Purkinje cell (primary cell): Measurements from ENCODE around the gene EEF1G. TPM values are rescaled to one million over a fixed set of nuclear protein-coding genes. Genes with fewer than 3 reads are reported as not detected.

Experiments
- polyA plus RNA-seq: library from polyadenylated mRNA; unstranded; fragments of >200 nt; fragmentation: Nextera tagmentation; gene quantifications from 2 replicates; pipeline ENCODE4 v1.2.1, GENCODE V29; 2014

EEF1G gene, protein sequence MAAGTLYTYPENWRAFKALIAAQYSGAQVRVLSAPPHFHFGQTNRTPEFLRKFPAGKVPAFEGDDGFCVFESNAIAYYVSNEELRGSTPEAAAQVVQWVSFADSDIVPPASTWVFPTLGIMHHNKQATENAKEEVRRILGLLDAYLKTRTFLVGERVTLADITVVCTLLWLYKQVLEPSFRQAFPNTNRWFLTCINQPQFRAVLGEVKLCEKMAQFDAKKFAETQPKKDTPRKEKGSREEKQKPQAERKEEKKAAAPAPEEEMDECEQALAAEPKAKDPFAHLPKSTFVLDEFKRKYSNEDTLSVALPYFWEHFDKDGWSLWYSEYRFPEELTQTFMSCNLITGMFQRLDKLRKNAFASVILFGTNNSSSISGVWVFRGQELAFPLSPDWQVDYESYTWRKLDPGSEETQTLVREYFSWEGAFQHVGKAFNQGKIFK
- polyA plus RNA-seq = 108 and 114 TPM in 2 replicates

DNA sequence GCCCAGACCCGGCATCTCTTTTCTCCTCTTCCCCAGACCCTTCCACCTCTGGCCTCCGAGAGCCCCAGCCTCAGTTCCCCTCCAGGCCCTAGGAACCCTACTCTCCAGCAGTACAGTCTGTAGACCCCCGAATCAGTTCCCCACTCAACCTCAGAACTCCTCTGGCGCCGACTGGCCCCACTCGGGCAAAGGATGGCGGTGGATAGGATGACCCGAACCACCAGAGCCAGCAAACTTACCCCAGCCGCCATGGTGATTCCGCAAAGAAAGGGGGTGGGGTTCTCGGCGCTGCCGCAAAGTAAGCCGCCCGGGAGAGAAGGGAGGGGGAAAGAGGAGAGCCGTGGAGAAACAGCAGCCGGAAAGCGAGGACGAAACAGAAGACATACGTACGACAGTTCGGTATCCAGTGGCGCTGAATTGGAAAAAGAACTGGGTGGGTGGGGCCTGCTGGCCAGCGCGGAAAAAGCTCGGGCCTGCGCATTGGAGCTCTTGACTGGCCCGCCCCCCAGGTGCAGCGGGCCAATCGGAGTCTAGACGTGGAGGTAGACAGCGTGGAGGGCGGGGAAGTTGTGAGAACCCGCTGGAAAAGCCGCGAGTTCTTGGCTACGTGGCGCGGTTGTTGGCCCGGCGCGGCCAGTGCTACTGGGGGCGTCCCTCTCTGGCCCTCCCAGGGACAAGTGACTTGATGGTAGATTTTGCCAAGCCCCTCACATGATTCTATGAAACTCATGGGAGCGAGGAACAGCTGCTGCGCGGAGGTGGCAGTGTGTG is at the start of gene EEF1G:
TSS of gene EEF1G (minus strand) at position 300 of the 771 bp plus-strand sequence. CDS start at position 251, 49 bp downstream.

DNA sequence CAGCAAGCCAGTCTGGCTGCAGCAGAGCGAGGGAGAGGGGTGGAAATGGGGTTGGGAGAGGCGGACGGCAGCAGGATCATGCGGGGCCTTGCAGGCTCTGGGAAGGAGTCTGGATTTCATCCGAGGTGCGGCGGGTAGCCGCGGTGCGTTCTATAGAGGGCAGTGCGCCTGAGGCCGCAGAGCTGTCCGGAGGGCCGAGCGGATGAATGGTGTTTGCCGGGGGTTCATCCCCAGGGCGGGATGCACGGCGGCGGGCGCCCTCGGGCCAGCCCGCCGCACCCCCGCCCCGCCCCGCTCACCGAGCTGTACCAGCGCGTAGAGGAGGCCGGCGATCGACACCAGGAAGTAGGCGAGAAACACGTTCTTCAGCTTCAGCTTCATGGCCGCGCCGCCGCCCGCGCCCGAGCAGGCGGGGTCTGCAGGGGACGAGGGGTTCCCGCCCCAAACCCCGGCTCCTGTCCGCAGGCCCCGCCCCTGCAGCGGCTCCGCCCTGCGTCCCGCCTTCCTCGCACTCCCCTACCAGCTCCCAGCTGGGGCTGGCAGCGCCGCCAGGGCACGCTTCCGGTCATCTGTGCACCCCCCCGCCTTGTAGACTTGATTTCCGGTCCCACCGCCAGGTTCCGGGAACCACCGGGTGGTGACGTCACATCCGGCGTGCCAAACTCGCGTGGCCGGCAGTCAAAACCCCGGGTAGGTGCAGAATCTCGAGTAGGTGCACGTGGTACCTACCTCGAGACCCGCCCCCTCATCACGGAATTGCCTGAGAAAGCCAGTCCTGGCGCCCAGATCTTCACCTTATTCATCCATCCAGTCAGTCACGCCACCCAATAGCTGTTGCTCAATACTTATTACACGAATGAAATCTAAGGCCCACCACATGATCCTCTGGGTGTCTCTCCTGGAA is 48.1 kb upstream of the EEF1G start, which contains the start of gene B3GAT3:
TSS of gene B3GAT3 (minus strand) at position 420 of the 904 bp plus-strand sequence. CDS start at position 381, 39 bp downstream.

DNA sequence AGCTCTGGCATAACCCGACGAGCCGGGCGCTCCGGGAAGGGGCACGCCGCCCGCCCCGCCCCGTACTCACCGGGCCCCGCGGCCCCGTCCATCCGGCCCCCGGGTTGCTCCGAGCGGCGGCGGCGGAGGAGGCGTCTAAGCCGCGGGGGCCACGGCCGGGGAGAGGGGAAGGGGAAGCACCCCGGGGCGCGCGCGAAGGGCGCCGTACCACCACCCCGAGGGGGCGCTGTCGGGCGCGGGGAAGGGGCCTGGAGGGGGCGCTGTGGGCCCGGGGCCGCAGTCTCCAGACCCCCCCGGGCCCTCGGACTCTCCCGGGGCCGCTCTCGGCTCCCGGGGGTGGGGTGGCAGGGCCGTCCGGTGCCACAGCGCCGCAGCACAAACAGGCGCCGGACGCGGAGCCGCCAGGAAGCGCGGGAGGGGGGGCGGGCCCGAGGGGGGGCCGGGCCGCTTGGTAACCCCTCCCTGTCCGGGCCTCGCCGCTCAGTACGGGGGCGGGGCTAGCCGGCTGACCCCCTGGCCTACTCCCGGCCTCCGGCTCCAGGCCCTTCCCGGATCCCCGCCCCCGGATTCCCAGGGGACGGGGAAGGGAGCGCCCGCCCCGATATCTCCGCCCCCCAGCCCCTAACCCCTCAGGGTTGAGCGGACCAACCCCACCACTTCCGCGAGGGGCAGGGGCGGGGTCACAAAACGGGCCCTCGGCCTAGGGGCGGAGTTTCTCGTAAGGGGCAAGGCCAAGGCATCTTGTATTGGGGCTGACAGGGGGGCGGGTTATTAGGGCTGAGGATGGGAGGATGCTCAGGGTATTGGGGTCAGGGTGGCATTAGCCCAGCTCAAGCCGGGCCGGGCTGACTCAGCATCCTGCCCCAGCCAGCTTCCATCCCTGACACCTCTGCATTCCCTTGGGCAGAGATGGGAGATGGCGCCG is 38.9 kb upstream of the EEF1G start, which contains the start of the genes EML3 and ROM1:
TSS of gene EML3 (minus strand) at position 410 of the 925 bp plus-strand sequence. CDS start at position 92, 318 bp downstream.
TSS of gene ROM1 (plus strand) at position 892 of the 925 bp plus-strand sequence. CDS start at position 917, 25 bp downstream.

DNA sequence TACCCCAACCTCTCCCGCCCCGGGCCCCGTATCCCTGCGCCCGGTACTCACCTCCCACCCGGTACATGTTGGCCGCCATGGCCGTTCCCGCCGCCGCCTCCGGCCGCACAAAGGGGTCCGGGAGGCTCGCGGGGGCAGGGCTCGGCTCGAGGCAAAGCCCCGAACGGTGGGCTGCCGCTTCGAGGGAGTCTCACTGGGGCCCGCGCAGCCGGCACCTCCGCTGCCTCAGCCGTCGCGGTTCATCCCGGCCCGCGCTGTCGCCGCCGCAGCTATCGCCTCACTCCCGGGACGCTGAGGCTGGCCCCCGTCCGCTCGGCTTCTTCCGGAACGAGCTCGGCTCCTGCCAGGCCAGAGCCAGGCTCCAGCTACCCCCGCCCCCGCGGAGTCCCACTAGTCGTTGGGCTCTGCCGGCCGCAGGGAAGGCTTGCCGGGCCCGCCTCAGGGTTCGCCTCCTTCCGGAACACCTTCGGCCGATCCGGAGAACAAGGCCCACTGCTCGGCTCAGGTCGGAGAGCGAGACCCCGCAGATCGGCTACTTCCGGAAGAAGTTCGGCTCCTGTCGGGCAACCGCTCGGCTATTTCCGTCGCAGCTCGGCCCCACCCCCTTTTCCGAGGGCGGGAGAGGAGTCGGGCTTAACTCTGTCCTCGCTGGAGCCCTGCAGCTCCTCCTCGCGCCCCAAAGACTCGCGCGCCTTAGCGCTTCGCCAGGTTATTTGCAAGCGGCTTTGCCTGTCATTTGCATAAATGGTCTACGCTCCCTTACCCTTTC is 27.9 kb upstream of the EEF1G start, which contains the start of gene MTA2:
TSS of gene MTA2 (minus strand) at position 494 of the 769 bp plus-strand sequence. CDS start at position 79, 415 bp downstream.

DNA sequence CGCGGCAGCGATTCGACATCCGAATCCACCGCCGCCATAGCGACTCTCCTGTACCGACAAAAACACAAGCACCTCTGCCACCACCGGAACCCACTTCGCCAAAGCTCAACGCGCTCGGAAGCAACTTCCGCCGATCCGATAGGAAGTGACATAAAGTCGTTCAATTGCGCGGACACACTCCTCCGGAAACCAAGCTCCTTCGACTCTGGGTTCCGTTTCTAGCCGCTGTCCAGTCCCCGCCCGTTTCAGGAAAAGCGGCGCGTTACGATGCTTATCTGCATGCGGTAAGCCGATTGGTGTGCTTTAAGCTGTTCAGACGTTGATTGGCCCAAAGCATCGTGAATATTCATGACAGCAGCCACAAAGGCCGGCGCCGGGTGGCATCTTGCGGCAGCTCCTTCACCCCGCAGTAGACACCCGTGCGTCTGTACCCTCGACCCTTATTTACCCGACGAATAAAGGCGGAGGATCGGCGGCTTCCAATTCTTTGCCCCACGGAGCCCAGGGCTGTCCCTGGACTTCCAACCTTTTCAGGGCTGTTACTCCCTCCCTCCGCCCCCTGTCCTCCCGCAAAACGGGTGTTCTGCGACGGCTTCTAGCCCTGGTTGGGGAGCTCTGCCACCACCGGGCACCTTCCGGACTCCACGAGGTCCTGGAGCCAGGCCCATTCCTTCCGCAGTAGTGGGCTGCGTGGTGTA is 17.9 kb upstream of the EEF1G start, which contains the start of gene TUT1:
TSS of gene TUT1 (minus strand) at position 76 of the 698 bp plus-strand sequence. CDS start at position 38, 38 bp downstream.

DNA sequence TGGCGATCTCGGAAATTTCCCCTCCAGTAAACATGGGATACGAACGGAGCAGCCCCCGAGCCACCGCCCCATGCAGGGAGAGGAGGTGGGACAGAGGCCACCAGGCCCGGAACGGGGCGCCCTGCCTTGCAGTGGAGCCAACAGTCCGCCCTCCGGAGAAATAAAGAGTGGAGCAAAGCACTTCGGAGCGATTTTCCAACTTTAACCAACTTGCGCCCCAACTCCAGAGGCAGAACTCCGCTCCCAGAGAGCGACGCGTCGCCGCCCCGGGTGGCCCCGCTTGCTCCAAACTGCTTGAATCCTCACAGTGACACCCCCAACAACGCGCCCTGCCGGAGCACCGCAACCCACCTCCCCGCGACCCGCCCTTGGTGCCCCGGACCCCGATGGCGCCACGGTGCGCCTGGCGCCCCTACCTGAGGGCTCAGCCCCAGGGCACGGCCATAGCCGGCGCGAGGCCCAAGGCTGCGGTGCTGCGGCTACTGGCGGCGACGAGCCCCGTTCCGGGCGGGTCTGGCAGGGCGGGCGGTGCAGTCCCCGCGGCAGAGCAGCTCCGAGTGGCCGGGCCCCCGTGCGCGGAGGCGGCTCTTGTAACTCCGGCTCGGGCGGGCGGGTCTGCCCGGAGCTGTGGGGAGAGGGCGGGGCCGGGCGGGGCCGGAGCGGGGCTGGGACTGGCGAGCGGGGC is 27.3 kb downstream of the EEF1G start, which contains the start of gene AHNAK:
TSS of gene AHNAK (minus strand) at position 563 of the 685 bp plus-strand sequence. CDS start 10,708 bp downstream, outside the sequence.

Other genes starting within 250 kb of the EEF1G start
- gene ASRGL1, start 236.4 kb downstream of the EEF1G start, polyA plus RNA-seq = 24.4 and 39.7 TPM in 2 replicates
- not detected in 2 replicates for gene SCGB1A1, start 154.9 kb downstream of the EEF1G start, polyA plus RNA-seq
- 0.73 and 2.8 TPM in 2 replicates for gene AHNAK, start 27.1 kb downstream of the EEF1G start, polyA plus RNA-seq
- 0.19 and 2.8 TPM in 2 replicates for gene TUT1, start 17.6 kb upstream of the EEF1G start, polyA plus RNA-seq
- gene MTA2, start 28.0 kb upstream of the EEF1G start, polyA plus RNA-seq = 0.60 and 0.63 TPM in 2 replicates
- not detected in 2 replicates for gene EML3, start 38.9 kb upstream of the EEF1G start, polyA plus RNA-seq
- 0.29 TPM in 1 of 2 replicates, not detected in the other for gene ROM1, start 39.4 kb upstream of the EEF1G start, polyA plus RNA-seq
- gene B3GAT3, start 48.1 kb upstream of the EEF1G start, polyA plus RNA-seq = 6.0 and 19.2 TPM in 2 replicates
- 3.9 and 6.3 TPM in 2 replicates for gene GANAB, start 72.7 kb upstream of the EEF1G start, polyA plus RNA-seq
- gene INTS5, start 79.4 kb upstream of the EEF1G start, polyA plus RNA-seq = 1.1 and 1.3 TPM in 2 replicates
- gene C11orf98, start 91.3 kb upstream of the EEF1G start, polyA plus RNA-seq = 82.2 and 95.4 TPM in 2 replicates
- 5.4 and 7.2 TPM in 2 replicates for gene CSKMT, start 91.4 kb upstream of the EEF1G start, polyA plus RNA-seq
- gene UQCC3, start 97.8 kb upstream of the EEF1G start, polyA plus RNA-seq = 3.4 and 3.8 TPM in 2 replicates
- 2.2 TPM in 1 of 2 replicates, not detected in the other for gene LBHD1, start 98.4 kb upstream of the EEF1G start, polyA plus RNA-seq
- gene UBXN1, start 105.2 kb upstream of the EEF1G start, polyA plus RNA-seq = 29.6 and 45.3 TPM in 2 replicates
- not detected in 2 replicates for gene LRRN4CL, start 115.6 kb upstream of the EEF1G start, polyA plus RNA-seq
- gene BSCL2, start 133.5 kb upstream of the EEF1G start, polyA plus RNA-seq = 511 and 550 TPM in 2 replicates
- 926 and 1,510 TPM in 2 replicates for gene GNG3, start 133.8 kb upstream of the EEF1G start, polyA plus RNA-seq
- gene HNRNPUL2, start 153.6 kb upstream of the EEF1G start, polyA plus RNA-seq = 6.1 and 11.6 TPM in 2 replicates
- gene TTC9C, start 154.6 kb upstream of the EEF1G start, polyA plus RNA-seq = 39.6 and 42.1 TPM in 2 replicates
- gene ZBTB3, start 180.3 kb upstream of the EEF1G start, polyA plus RNA-seq = 3.5 and 3.6 TPM in 2 replicates
- gene POLR2G, start 187.7 kb upstream of the EEF1G start, polyA plus RNA-seq = 167 and 208 TPM in 2 replicates
- gene TAF6L, start 197.5 kb upstream of the EEF1G start, polyA plus RNA-seq = 0.15 and 1.2 TPM in 2 replicates
- gene TMEM179B, start 213.5 kb upstream of the EEF1G start, polyA plus RNA-seq = 19.7 and 23.2 TPM in 2 replicates
- 12.5 and 20.4 TPM in 2 replicates for gene TMEM223, start 218.1 kb upstream of the EEF1G start, polyA plus RNA-seq
- 25.0 and 31.8 TPM in 2 replicates for gene NXF1, start 231.5 kb upstream of the EEF1G start, polyA plus RNA-seq